ENCODE results near the gene NAPA.

NAPA gene

GRCh38 chr19:47521473-47522180 is 6.8 kb upstream of the NAPA start:
- no peaks in the 10 kb centered on the region for H3K27me3 ChIP-seq (replicated peaks)
- no peak for DNase-seq
- no peak overlapping the region for H3K27ac ChIP-seq
- no peak overlapping the region for H3K4me3 ChIP-seq (ENCODE audit: low read depth, low read length)
- TF ChIP-seq CTCF (IDR thresholded peaks at IDR 0.05; ENCODE audit: low read depth, low read length, missing control alignments) = no peak
- H3K36me3 ChIP-seq (replicated peaks) = no peaks in the 10 kb centered on the region
- in situ Hi-C loops (cut with HindIII; ENCODE audit: low pct_ligation_motif_present, low sequenced_read_pairs) = no loop called here

- TF ChIP-seq CTCF (IDR thresholded peaks at IDR 0.05; ENCODE audit: low read depth, low read length, missing control alignments) = no peak
- in situ Hi-C loops (cut with HindIII; ENCODE audit: low pct_ligation_motif_present, low sequenced_read_pairs) = no loop called here
- no peak overlapping the region for H3K27ac ChIP-seq
- H3K36me3 ChIP-seq (replicated peaks) = no peaks in the 10 kb centered on the region
- no peaks in the 10 kb centered on the region for H3K27me3 ChIP-seq (replicated peaks)
- no peak for DNase-seq
- H3K4me3 ChIP-seq (ENCODE audit: low read depth, low read length) = no peak overlapping the region
Measured at GRCh38 chr19:47520839-47521238, 6.0 kb upstream of the NAPA start.

- no peak for TF ChIP-seq CTCF (IDR thresholded peaks at IDR 0.05; ENCODE audit: low read depth, low read length, missing control alignments)
- no peak for DNase-seq
- Histone ChIP-seq H3K4me3 (ENCODE audit: low read depth, low read length) (no peak overlapping the region), H3K27me3 (replicated peaks) (no peaks in the 10 kb centered on the region), H3K36me3 (replicated peaks) (no peaks in the 10 kb centered on the region), H3K27ac (no peak overlapping the region)
- in situ Hi-C loops (cut with HindIII; ENCODE audit: low pct_ligation_motif_present, low sequenced_read_pairs) = no loop called here
Measured at GRCh38 chr19:47520343-47520806, 5.5 kb upstream of the NAPA start.

- DNase-seq = no peak
- peaks cover 3% of the 10 kb centered on the region for H3K36me3 ChIP-seq (replicated peaks)
- no peak overlapping the region for H3K4me3 ChIP-seq (ENCODE audit: low read depth, low read length)
- H3K27ac ChIP-seq = no peak overlapping the region
- TF ChIP-seq CTCF (IDR thresholded peaks at IDR 0.05; ENCODE audit: low read depth, low read length, missing control alignments) = no peak
- in situ Hi-C loops (cut with HindIII; ENCODE audit: low pct_ligation_motif_present, low sequenced_read_pairs) = no loop called here
- H3K27me3 ChIP-seq (replicated peaks) = no peaks in the 10 kb centered on the region
Measured at GRCh38 chr19:47518854-47519253, 4.0 kb upstream of the NAPA start.

GRCh38 chr19:47518139-47518538 is 3.3 kb upstream of the NAPA start:
- in situ Hi-C loops (cut with HindIII; ENCODE audit: low pct_ligation_motif_present, low sequenced_read_pairs) = no loop called here
- no peak for DNase-seq

More at GRCh38 chr19:47518139-47518538, 3.3 kb upstream of the NAPA start:
- no peak for TF ChIP-seq CTCF (IDR thresholded peaks at IDR 0.05; ENCODE audit: low read depth, low read length, missing control alignments)
- peaks cover 3% of the 10 kb centered on the region for H3K36me3 ChIP-seq (replicated peaks)
- no peak overlapping the region for H3K27ac ChIP-seq
- no peaks in the 10 kb centered on the region for H3K27me3 ChIP-seq (replicated peaks)
- no peak overlapping the region for H3K4me3 ChIP-seq (ENCODE audit: low read depth, low read length)

Data from brain microvascular endothelial cell (primary cell).